GM18508 (cell line): ENCODE data around the gene NET1.
"Not testable (repeated sequence)": the region's sequence is repeated elsewhere in the genome, so short reads cannot be mapped to it uniquely, and the experiment has no call there.

Experiments used
- ATAC-seq: cut with Tn5 transposase; IDR thresholded peaks from one replicate; pipeline ENCODE4 v1.9.1; 2021; ENCODE audit warnings: moderate number of reproducible peaks; ENCODE audit not compliant: insufficient read depth, unreplicated experiment

Gene NET1, protein sequence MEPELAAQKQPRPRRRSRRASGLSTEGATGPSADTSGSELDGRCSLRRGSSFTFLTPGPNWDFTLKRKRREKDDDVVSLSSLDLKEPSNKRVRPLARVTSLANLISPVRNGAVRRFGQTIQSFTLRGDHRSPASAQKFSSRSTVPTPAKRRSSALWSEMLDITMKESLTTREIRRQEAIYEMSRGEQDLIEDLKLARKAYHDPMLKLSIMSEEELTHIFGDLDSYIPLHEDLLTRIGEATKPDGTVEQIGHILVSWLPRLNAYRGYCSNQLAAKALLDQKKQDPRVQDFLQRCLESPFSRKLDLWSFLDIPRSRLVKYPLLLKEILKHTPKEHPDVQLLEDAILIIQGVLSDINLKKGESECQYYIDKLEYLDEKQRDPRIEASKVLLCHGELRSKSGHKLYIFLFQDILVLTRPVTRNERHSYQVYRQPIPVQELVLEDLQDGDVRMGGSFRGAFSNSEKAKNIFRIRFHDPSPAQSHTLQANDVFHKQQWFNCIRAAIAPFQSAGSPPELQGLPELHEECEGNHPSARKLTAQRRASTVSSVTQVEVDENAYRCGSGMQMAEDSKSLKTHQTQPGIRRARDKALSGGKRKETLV

GRCh38 chr10:5412277-5412941 lies at the start of gene NET1:
TSS of gene NET1 (plus strand) at chr10:5412557. CDS start at chr10:5412693, 136 bp downstream.
- peak; percentile 78 for ATAC-seq

DNA sequence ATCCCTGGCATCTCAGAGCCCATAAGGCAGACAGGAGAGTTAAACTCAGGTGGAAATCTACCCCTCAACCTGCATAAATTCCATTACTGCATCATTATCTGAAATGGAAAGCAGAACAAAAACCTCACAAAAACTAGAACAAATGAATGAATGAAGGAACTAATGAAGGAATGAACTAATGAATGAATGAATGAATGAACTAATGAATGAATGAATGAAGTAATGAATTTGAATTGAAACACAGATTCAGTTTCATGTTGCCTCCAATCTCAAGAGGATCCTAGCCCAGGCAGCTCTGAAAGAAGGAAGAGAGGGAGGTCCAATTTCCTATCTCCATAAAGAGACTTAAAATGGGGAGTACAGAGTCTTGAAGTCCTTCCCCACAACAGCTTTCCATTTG lies 49.5 kb upstream of the NET1 start:
- ATAC-seq, result no peak

- ATAC-seq, result no peak
Observed at GRCh38 chr10:5364374-5364773, 48.0 kb upstream of the NET1 start.

GRCh38 chr10:5364890-5365338 lies 47.4 kb upstream of the NET1 start, which contains the start of gene UCN3:
TSS of gene UCN3 (plus strand) at chr10:5364966. CDS start at chr10:5373721, 8,755 bp downstream.
- no peak for ATAC-seq

DNA sequence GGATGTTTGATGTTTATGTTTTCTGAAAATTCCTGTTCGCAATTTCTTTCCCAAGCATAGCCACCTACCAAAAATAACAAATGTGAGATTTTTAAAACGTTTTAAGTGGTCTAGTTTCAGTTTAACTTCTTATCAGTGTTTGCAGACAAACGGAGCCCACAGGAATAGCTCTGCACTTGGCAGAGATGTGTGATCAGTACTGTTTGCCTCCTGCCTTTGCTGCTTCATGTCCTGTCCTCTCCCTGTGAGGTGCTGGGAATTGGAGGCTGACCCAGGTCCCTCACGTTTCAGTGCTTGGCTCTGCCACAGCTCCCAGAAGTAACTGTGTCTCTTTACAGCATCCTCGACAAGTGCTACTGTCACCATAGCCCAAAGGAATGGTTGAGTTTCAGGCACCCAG lies 46.4 kb upstream of the NET1 start:
- ATAC-seq, result no peak

DNA sequence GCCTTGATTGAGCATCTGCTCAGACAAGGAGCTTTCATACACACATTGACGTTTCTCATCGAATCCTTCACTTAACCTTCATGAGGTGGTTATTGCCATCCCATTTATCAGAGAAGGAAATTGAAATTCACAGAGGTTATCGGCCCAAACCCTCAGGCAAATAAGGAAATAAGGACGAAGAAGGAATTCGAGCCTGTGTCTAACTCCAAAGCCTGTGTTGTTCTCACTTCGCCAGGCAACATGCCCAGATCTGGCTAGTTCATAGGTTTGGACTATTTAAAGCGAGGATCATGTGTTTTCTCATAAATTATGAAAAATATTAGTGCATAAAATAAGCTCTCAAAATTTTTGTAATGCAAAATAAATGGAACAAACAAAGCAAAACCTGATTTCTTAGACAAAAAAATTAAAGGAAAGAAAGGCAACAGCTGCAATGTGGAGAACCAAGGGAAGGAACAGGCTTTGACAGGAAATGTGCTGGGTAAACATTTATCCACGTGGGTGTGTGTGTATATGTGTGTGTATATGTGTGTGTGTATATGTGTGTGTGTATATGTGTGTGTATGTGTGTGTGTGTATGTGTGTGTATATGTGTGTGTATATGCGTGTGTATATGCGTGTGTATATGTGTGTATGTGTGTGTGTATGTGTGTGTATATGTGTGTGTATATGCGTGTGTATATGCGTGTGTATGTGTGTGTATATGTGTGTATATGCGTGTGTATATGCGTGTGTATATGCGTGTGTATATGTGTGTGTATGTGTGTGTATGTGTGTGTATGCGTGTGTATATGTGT lies 42.8 kb upstream of the NET1 start:
- no peak for ATAC-seq

DNA sequence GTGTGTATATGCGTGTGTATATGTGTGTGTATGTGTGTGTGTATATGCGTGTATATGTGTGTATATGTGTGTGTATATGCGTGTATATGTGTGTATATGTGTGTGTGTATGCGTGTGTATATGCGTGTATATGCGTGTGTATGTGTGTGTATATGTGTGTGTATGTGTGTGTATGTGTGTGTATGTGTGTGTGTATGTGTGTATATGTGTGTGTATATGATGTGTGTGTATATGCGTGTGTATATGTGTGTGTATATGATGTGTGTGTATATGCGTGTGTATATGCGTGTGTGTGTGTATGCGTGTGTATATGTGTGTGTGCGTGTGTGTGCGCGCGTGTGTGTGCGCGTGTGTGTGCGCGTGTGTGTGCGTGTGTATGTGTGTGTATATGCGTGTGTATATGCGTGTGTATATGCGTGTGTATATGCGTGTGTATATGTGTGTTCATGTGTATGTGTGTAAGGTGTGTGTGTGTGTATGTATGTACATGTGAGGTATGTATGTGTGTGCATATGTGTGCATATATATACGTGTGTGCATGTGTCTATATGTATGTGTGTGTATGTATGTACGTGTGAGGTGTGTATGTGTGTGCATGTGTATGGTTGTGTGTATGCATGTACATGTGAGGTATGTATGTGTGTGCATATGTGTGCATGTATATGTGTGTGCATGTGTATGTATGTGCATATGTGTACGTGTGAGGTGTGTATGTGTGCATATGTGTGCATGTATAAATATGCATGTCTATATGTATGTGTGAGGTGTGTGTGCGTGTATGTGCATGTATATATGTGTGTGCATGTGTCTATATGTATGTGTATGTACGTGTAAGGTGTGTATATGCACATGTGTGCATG lies 41.6 kb upstream of the NET1 start:
- no peak for ATAC-seq

DNA sequence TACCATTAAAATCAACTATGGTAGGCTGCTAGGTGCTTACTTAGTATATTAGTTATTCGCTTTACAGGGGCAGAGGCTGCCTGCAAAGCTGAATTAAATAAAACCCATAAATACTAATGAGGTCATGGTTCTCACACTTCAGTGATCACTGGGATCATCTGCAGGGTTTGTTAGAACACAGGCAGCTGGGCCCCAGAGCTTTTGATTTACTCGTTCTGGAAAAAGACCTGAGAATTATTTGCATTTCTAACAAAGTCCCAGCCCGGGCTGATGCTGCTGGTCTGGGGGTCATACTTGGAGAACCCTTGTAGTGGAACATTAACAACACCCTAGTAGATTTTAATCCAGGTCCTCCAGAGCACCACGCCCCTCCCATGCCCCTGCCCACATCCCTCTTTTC lies 39.0 kb upstream of the NET1 start:
- no peak for ATAC-seq

GRCh38 chr10:5373891-5374611 lies 38.3 kb upstream of the NET1 start:
- ATAC-seq, result no peak

DNA sequence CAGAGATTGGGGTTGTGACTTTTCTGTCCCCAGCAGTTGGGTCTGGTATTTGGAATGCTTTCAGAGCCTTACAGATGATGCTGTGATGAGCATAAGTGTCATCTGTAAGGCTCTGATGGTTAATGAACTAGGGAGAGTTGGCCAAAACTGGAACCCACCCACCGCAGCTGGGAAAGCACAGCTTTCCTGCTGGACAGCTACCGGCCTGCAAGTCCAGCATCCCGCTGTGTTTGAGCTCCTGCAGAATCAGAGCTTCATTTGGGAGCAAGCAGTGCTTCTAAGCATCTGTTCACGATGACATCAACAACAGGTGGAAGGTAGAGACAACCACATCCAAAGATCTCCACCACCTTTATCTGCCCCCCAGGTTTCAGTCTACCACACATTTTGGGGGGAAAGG lies 35.9 kb upstream of the NET1 start:
- ATAC-seq, result no peak

GRCh38 chr10:5379202-5379601 lies 33.2 kb upstream of the NET1 start:
- ATAC-seq, result not testable (repeated sequence)

- not testable (repeated sequence) for ATAC-seq
Observed at GRCh38 chr10:5380395-5380794, 32.0 kb upstream of the NET1 start.

- no peak for ATAC-seq
Observed at GRCh38 chr10:5381187-5381586, 31.2 kb upstream of the NET1 start.

GRCh38 chr10:5385224-5385623 lies 27.1 kb upstream of the NET1 start:
- ATAC-seq, result no peak

DNA sequence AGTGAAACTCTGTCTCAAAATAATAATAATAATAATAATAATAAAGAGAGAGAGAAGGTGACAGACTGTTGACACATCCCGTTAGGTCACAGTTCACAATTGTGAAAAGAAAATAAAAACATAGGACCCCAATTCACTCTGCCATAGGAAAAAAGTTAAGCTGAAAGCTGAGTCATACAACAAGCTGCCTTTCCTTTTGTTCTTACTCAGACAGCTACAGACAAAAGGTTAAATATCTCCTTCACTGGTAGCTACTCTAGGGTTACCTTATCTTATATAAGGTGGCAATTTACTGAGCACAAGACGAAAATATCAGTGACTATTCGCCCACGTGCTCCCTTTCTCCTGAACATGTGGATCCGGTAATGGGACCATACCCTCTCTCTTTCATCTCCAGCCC lies 25.2 kb upstream of the NET1 start:
- no peak for ATAC-seq

GRCh38 chr10:5390607-5391205 lies 21.7 kb upstream of the NET1 start:
- no peak for ATAC-seq

DNA sequence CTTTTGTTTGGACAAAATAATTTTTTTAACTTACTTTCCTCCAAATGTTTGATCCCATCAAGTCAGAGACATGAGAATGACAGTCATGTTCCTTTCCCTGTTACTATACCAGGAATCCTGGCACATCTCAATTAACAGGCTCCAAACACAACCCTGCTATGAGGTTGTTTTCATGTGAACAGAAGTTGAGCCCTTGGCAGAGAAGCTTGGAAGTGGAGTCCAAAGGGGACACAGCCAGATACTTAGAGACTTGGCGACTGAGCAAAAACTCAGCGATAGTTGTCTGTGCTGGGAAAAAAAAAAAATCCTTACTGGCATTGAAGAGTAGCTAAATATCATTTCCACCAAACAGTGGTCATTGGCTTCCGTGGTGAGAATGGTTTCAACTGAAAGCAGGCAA lies 20.6 kb upstream of the NET1 start:
- no peak for ATAC-seq

GRCh38 chr10:5393529-5393928 lies 18.8 kb upstream of the NET1 start:
- no peak for ATAC-seq

DNA sequence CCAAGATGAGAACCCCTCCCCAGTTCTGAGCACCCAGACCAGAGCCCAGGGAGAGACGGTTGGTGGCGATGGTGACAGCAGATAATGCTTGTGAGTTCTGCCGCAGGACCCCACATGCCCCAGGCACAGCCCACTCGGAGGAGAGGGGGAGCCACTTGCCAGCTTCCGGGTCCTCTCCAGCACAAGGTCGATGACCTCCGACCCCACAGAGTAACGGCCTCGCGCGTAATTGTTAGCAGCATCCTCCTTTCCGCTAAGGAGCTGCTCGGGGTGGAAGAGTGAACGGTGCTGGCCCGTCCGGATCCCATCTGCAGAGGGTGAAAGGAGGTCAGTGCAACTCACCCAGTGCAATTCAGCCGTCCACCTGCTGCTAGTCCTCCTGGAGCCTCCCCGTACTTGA lies 17.2 kb upstream of the NET1 start:
- ATAC-seq, result no peak
